ENCODE measurements around the gene GABARAPL2. TPM values are rescaled to one million over a fixed set of nuclear protein-coding genes. Genes with fewer than 3 reads are reported as not detected.

Gene GABARAPL2
- polyA plus RNA-seq, 1 donor from 2014 or later, result 344 TPM

DNA sequence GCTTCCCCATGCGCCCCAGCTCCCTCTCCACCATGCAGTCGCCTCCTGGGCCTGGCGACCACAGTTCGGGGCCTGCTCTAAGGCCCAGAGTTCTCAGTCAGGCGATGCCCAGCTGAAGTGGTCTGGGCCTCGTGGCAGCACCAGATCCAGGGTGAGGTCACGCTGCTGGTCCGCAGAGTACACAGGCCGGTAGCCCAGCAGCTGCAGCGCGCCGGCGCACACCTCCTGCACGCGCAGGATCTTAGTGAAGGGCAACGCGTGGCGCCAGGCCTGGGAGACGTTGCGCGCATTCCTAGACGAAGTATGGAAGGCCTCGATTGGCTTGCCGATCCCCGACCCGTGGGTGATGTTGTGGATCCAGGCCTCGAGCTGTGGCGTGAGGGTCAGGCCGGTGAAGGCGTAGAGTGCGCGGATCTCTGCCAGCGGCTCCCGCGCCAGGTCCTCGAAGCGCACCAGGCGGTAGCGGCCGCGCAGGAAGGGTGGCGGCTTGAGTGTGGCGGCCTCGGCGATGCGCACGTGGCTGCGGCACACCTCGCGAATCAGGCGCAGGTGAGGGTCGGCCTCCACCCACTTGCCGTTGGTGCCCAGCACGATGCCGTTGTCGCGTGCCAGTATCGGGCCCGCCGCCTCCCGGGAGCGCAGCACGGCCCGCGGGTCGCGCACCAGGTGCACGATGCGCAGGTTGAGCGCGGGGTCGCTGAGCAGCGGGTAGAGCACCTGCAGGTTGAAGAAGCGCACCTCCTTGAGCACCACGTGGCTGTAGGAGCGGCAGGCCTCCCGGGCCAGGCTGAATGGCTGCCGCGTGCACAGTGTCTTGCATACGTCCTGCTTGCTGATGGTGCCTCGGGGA, 36.9 kb upstream of the GABARAPL2 start:
- Histone ChIP-seq H3K9me2 (ENCODE audit: insufficient read depth, low read length) (no peaks in the 10 kb centered on the region), H4K20me1 (ENCODE audit: insufficient read depth) (no peaks in the 10 kb centered on the region), H3K9ac (ENCODE audit: low read length) (no peak overlapping the region), H3K36me3 (ENCODE audit: insufficient read depth, low read length) (no peaks in the 10 kb centered on the region), H2AFZ (ENCODE audit: low read depth, low read length) (no peak overlapping the region), H3F3A (ENCODE audit: insufficient read depth, low read length, poor library complexity, severe bottlenecking) (no peaks in the 10 kb centered on the region), H3K79me2 (replicated peaks; ENCODE audit: insufficient read depth, low read length) (no peaks in the 10 kb centered on the region), H3K9me3 (ENCODE audit: low read length) (no peaks in the 10 kb centered on the region), H3K27ac (ENCODE audit: low read length) (no peak overlapping the region), H3K4me2 (ENCODE audit: low read length) (no peak overlapping the region), H3K27me3 (ENCODE audit: insufficient read depth, low read depth, low read length) (no peaks in the 10 kb centered on the region), H3K4me3 (ENCODE audit: low read length) (no peak overlapping the region)
- no peak for TF ChIP-seq RAD21 (conservative IDR thresholded peaks at IDR 0.05)
- no peak for TF ChIP-seq MXI1 (conservative IDR thresholded peaks at IDR 0.05; ENCODE audit: poor library complexity, severe bottlenecking)

DNA sequence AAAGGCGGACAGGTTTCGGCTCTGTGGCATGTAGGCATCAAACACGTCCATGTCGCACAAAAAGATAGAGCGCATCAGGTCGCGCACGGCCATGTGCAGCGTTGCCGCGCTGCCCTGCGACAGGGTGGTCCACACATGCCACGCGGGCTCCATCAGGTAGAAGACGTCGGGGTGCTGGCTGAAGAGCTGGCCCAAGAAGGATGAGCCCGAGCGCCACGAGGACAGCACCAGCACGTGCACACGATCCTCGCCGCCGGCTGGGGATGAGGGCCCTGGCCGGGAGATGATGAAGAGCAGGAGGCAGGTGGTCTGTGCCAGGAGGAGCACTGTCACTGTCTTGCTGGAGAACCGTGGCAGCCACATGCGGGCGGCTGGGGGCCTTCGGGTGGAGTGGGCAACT, 36.2 kb upstream of the GABARAPL2 start:
- H3K27me3 ChIP-seq (ENCODE audit: insufficient read depth, low read depth, low read length), result no peaks in the 10 kb centered on the region
- H3K9me3 ChIP-seq (ENCODE audit: low read length), result no peaks in the 10 kb centered on the region
- TF ChIP-seq SMC3 (conservative IDR thresholded peaks at IDR 0.05; ENCODE audit: poor library complexity) (no peak), RAD21 (conservative IDR thresholded peaks at IDR 0.05) (no peak), POLR2AphosphoS5 (IDR thresholded peaks at IDR 0.05) (no peak), EP300 (conservative IDR thresholded peaks at IDR 0.05; ENCODE audit: poor library complexity, severe bottlenecking) (no peak), EZH2 (IDR thresholded peaks at IDR 0.05; ENCODE audit: borderline replicate concordance, insufficient read depth, low read length, poor library complexity, severe bottlenecking) (no peak), MXI1 (conservative IDR thresholded peaks at IDR 0.05; ENCODE audit: poor library complexity, severe bottlenecking) (no peak)
- TF ChIP-seq, protein P1, sequence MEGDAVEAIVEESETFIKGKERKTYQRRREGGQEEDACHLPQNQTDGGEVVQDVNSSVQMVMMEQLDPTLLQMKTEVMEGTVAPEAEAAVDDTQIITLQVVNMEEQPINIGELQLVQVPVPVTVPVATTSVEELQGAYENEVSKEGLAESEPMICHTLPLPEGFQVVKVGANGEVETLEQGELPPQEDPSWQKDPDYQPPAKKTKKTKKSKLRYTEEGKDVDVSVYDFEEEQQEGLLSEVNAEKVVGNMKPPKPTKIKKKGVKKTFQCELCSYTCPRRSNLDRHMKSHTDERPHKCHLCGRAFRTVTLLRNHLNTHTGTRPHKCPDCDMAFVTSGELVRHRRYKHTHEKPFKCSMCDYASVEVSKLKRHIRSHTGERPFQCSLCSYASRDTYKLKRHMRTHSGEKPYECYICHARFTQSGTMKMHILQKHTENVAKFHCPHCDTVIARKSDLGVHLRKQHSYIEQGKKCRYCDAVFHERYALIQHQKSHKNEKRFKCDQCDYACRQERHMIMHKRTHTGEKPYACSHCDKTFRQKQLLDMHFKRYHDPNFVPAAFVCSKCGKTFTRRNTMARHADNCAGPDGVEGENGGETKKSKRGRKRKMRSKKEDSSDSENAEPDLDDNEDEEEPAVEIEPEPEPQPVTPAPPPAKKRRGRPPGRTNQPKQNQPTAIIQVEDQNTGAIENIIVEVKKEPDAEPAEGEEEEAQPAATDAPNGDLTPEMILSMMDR (IDR thresholded peaks at IDR 0.05; ENCODE audit: poor library complexity, severe bottlenecking), result no peak
- TF ChIP-seq, protein P2, sequence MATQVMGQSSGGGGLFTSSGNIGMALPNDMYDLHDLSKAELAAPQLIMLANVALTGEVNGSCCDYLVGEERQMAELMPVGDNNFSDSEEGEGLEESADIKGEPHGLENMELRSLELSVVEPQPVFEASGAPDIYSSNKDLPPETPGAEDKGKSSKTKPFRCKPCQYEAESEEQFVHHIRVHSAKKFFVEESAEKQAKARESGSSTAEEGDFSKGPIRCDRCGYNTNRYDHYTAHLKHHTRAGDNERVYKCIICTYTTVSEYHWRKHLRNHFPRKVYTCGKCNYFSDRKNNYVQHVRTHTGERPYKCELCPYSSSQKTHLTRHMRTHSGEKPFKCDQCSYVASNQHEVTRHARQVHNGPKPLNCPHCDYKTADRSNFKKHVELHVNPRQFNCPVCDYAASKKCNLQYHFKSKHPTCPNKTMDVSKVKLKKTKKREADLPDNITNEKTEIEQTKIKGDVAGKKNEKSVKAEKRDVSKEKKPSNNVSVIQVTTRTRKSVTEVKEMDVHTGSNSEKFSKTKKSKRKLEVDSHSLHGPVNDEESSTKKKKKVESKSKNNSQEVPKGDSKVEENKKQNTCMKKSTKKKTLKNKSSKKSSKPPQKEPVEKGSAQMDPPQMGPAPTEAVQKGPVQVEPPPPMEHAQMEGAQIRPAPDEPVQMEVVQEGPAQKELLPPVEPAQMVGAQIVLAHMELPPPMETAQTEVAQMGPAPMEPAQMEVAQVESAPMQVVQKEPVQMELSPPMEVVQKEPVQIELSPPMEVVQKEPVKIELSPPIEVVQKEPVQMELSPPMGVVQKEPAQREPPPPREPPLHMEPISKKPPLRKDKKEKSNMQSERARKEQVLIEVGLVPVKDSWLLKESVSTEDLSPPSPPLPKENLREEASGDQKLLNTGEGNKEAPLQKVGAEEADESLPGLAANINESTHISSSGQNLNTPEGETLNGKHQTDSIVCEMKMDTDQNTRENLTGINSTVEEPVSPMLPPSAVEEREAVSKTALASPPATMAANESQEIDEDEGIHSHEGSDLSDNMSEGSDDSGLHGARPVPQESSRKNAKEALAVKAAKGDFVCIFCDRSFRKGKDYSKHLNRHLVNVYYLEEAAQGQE (IDR thresholded peaks at IDR 0.05; ENCODE audit: borderline replicate concordance), result no peak
- H3K9ac ChIP-seq (ENCODE audit: low read length), result no peak overlapping the region
- no peak overlapping the region for H3K4me2 ChIP-seq (ENCODE audit: low read length)
- no peak overlapping the region for H3K4me3 ChIP-seq (ENCODE audit: low read length)
- no peak overlapping the region for H2AFZ ChIP-seq (ENCODE audit: low read depth, low read length)
- no peak overlapping the region for H3K27ac ChIP-seq (ENCODE audit: low read length)
- H4K20me1 ChIP-seq (ENCODE audit: insufficient read depth), result no peaks in the 10 kb centered on the region
- no peaks in the 10 kb centered on the region for H3K9me2 ChIP-seq (ENCODE audit: insufficient read depth, low read length)
- H3K79me2 ChIP-seq (replicated peaks; ENCODE audit: insufficient read depth, low read length), result no peaks in the 10 kb centered on the region
- no peaks in the 10 kb centered on the region for H3K36me3 ChIP-seq (ENCODE audit: insufficient read depth, low read length)
- no peaks in the 10 kb centered on the region for H3F3A ChIP-seq (ENCODE audit: insufficient read depth, low read length, poor library complexity, severe bottlenecking)

Data from neural cell (in vitro differentiated cells).